Kidney (tissue), 22 donors: ENCODE measurements around the gene SCGB1A1. TPM values are rescaled to one million over a fixed set of nuclear protein-coding genes. Genes with fewer than 3 reads are reported as not detected.

Experiments
- DNase-seq, 5 donors: peaks; one replicate each; pipeline ENCODE4 v3.0.0-alpha.2; 2013 to 2020
- FAIRE-seq: peaks from 2 replicates; lab custom pipeline; 2012; peaks lifted over from hg19 to GRCh38; lab: Jason Lieb, UNC
- H3K27ac ChIP-seq, 2 donors: one replicate each; pipeline ENCODE4 v1.7.0; 2013; ENCODE audit warnings: low read depth in 2 of 2, low read length in 2 of 2, inconsistent platforms in 1 of 2
- H3K27me3 ChIP-seq: one replicate; pipeline ENCODE4 v1.7.1; 2013; ENCODE audit warnings: low read length, inconsistent platforms; ENCODE audit not compliant: control insufficient read depth, insufficient read depth
- H3K36me3 ChIP-seq, 3 donors: one replicate each; pipeline versions ENCODE4 v1.7.0 to v1.7.1; 2013; ENCODE audit warnings: low read length in 3 of 3, control low read depth in 1 of 3, inconsistent platforms in 1 of 3; ENCODE audit not compliant: insufficient read depth in 3 of 3, control insufficient read depth in 2 of 3
- H3K4me1 ChIP-seq, 3 donors: one replicate each; pipeline versions ENCODE4 v1.7.0 to v1.7.1; 2013; ENCODE audit warnings: low read length in 3 of 3, inconsistent platforms in 1 of 3, low read depth in 1 of 3; ENCODE audit not compliant: control insufficient read depth in 2 of 3, insufficient read depth in 2 of 3
- H3K4me3 ChIP-seq, 3 donors: one replicate each; pipeline versions ENCODE4 v1.7.0 to v1.8.1; 2013; ENCODE audit warnings: low read length in 3 of 3, control low read depth in 1 of 3, inconsistent platforms in 1 of 3
- H3K9ac ChIP-seq, 3 donors: one replicate each; pipeline versions ENCODE4 v1.7.0 to v1.7.1; 2013; ENCODE audit warnings: low read length in 3 of 3, control low read depth in 1 of 3, inconsistent platforms in 1 of 3
- H3K9me3 ChIP-seq, 3 donors: one replicate each; pipeline versions ENCODE4 v1.7.0 to v1.7.1; 2013; ENCODE audit warnings: low read length in 3 of 3, control low read depth in 1 of 3, inconsistent platforms in 1 of 3; ENCODE audit not compliant: control insufficient read depth in 2 of 3, insufficient read depth in 1 of 3
- intact Hi-C: fragments of 100-400 bp; cut with DNase I; formaldehyde crosslinking; loops from one replicate; pipeline ENCODE4 v1.11.1; 2022
- long read RNA-seq, 10 donors: library from polyadenylated mRNA in 1 of 10; unstranded in 1 of 10; transcript quantifications; one replicate each; pipeline ENCODE4 v2.0.0 and lab custom pipeline, GENCODE V29; 2021 to 2026
- polyA plus RNA-seq: library from polyadenylated mRNA; stranded (reverse); fragments of 350-450 nt; fragmentation: Illumina TruSeq; extraction: RNeasy Lipid Tissue Mini Kit (QIAGEN cat#74804); gene quantifications from one replicate; pipeline ENCODE4 v1.2.3, GENCODE V29; 2014; ENCODE audit warnings: low read depth, low replicate concordance; ENCODE audit not compliant: insufficient read depth
- total RNA-seq: library from RNA; stranded (reverse); fragmentation: NEBNext Ultra II Directional; extraction: Animal tissue kit (Norgen Biotek cat#: 25700); gene quantifications from one replicate; pipeline ENCODE4 v1.2.1, GENCODE V29; 2021
- TF ChIP-seq, protein P1 (sequence below): IDR thresholded peaks from 3 replicates; pipeline ENCODE4 v1.5.1; 2012; ENCODE audit warnings: mild to moderate bottlenecking, moderate library complexity, borderline replicate concordance; ENCODE audit not compliant: insufficient read depth; ENCODE audit errors: extremely low read depth
- donor health status: control.
- donor health status: control.
- donor health status: control.
- donor health status: control.
- donor health status: control.
- donor health status: DM: yes; HTN: yes; CAD: no.
- donor health status: Normal renal cell carcinoma (clear cell type).

Gene SCGB1A1, protein sequence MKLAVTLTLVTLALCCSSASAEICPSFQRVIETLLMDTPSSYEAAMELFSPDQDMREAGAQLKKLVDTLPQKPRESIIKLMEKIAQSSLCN
- total RNA-seq = not detected
- polyA plus RNA-seq = not detected
- long read RNA-seq, donor 1 = 0 reads
- long read RNA-seq, donor 2 = 0 reads
- long read RNA-seq, donor 3 = 0 reads
- long read RNA-seq, donor 4 = 0 reads
- long read RNA-seq, donor 5 = 0 reads
- long read RNA-seq, donor 6 = 0 reads
- long read RNA-seq, donor 7 = 0 reads
- long read RNA-seq, donor 8 = 0 reads
- long read RNA-seq, donor 9 = 0 reads
- long read RNA-seq, donor 10 = 0 reads

DNA sequence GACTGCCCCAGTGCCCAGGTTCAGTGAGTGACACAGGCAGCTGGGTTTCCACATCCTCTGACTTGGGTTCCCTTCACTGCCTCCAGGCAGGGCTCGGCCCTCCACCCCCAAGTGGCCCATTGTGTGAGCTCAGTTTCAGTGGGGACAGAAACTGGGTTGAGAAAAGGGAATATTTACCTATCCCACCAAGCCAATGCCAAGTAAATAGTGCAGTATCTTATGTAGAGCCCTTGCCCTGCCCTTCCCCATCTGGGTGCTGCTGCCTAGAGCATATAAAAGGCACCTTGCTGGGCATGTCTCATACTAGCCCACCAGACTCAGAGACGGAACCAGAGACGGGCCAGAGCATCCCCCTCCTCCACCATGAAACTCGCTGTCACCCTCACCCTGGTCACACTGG is at the start of gene SCGB1A1:
Gene SCGB1A1, plus strand, starts transcription at position 301 of the 400 bp plus-strand sequence. Its CDS starts 63 bp downstream, at position 364.
- Histone ChIP-seq H3K27me3 (no peaks in the 10 kb centered on the region), H3K27ac (peak within 1 kb of the TSS in 1 of 2 donors; percentile 47), H3K36me3 (no peaks in the 10 kb centered on the region), H3K4me1 (no peaks in the 10 kb centered on the region), H3K9ac (no peak within 1 kb of the TSS), H3K4me3 (no peak within 1 kb of the TSS), H3K9me3 (no peaks in the 10 kb centered on the region)
- no peak for FAIRE-seq
- DNase-seq = no peak
- TF ChIP-seq, protein P1, sequence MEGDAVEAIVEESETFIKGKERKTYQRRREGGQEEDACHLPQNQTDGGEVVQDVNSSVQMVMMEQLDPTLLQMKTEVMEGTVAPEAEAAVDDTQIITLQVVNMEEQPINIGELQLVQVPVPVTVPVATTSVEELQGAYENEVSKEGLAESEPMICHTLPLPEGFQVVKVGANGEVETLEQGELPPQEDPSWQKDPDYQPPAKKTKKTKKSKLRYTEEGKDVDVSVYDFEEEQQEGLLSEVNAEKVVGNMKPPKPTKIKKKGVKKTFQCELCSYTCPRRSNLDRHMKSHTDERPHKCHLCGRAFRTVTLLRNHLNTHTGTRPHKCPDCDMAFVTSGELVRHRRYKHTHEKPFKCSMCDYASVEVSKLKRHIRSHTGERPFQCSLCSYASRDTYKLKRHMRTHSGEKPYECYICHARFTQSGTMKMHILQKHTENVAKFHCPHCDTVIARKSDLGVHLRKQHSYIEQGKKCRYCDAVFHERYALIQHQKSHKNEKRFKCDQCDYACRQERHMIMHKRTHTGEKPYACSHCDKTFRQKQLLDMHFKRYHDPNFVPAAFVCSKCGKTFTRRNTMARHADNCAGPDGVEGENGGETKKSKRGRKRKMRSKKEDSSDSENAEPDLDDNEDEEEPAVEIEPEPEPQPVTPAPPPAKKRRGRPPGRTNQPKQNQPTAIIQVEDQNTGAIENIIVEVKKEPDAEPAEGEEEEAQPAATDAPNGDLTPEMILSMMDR = no peak
- intact Hi-C loops = no loop called here

DNA sequence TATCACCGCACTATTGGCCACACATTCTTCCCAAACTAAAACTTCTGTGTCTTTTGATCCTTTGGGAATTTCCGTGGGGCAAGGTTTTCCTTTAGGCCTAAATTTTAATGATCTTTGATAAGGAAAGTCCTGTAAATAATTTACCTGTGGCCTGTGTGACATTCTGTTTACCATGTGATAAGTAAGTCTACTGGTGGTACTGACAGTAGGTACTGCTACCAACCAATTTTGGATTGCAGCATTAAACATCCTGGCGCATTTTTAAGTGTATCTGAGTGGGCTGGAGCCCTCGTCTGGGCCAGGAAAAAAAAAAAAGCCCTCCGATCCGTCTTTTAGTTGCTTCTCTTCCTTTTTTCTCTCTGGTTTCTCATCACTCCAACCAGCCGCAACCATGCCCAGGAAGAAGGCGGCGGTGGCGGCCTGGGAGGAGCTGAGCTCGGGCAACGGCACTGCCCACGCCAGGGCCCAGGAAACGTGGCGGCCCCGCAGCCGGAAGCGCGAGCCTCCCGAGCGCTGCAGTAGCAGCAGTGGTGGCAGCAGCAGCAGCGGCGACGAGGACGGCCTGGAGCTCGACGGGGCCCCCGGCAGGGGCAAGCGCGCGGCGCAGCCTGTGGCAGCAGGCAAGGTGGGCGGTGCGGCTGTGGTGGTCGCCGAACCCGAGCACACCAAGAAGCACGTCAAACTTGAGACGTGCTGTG is 47.9 kb upstream of the SCGB1A1 start:
- TF ChIP-seq, protein P1 = no peak
- H3K9ac ChIP-seq = no peak overlapping the region
- no peaks in the 10 kb centered on the region for H3K9me3 ChIP-seq
- H3K4me1 ChIP-seq = no peaks in the 10 kb centered on the region
- H3K27ac ChIP-seq = no peak overlapping the region
- no peak for FAIRE-seq
- intact Hi-C loops = no loop called here
- no peaks in the 10 kb centered on the region for H3K27me3 ChIP-seq
- H3K36me3 ChIP-seq = no peaks in the 10 kb centered on the region
- DNase-seq = peak in 2 of 5 donors; percentile 40 to 41
- no peak overlapping the region for H3K4me3 ChIP-seq

DNA sequence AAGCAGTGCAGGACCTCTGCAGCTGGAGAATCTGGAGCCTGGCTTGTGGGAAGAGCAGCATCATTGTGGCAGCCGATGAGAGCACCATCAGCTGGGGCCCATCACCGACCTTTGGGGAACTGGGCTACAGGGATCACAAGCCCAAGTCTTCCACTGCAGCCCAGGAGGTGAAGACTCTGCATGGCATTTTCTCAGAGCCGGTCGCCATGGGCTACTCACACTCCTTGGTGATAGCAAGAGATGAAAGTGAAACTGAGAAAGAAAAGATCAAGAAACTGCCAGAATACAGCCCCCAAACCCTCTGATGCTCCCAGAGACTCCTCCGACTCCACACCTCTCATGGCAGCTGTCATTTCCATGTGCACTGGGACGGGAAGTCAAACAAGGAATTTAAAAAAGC is 46.0 kb upstream of the SCGB1A1 start:
- intact Hi-C loops = no loop called here
- Histone ChIP-seq H3K4me1 (no peaks in the 10 kb centered on the region), H3K4me3 (no peak overlapping the region), H3K36me3 (no peaks in the 10 kb centered on the region), H3K9ac (no peak overlapping the region), H3K27me3 (no peaks in the 10 kb centered on the region), H3K9me3 (no peaks in the 10 kb centered on the region), H3K27ac (no peak overlapping the region)
- TF ChIP-seq, protein P1 = no peak
- FAIRE-seq (no peak), DNase-seq (no peak)
